Embryonic facial prominence (tissue), 1 donor: Measurements from ENCODE around the gene DMGDH.
"Not testable (repeated sequence)": the region's sequence is repeated elsewhere in the genome, so short reads cannot be mapped to it uniquely, and the experiment has no call there.

Experiments
- DNase-seq: peaks from one replicate; pipeline ENCODE4 v3.0.0-alpha.2; 2016; ENCODE audit errors: extremely low spot score

DMGDH gene

DNA sequence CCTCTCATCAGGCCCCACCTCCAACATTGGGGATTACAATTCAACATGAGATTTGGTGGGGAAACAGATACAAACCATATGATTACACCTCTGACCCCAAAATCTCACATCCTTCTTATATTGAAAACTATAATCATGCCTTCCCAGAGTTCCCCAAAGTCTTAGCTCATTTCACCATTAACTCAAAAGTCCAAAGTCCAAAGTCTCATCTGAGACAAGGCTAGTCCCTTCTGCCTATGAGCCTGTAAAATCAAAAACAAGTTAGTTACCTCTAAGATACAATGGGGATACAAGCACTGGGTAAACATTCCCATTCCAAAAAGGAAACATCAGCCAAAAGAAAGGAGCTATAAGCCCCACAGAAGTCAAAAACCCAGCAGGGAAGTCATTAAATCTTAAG is 57.6 kb downstream of the DMGDH start:
- DNase-seq, result no peak

DNA sequence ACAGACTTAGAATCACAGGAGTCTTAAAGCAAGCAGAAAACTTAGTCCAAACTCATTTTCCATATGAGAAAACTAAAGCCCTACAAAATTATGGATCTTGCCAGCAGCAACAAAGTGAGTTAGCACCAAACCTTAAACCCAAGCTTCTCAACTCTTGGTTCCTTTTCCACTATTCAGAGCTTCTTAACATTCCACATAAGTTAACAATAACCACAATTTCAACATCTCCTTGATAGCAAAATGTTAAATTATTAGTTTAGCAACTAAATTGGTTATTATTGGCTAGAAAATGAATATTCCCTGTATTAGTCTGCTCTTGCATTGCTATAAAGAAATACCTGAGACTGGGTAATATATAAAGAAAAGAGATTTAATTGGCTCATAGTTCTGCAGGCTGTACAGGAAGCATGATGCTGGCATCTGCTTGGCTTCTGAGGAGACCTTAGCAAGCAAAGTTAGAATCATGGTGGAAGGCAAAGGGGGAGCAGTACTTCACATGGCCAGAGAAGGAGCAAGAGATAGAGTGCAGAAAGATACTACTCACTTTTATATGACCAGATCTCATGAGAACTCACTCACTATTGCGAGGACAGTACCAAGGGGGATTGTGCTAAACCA is 58.1 kb downstream of the DMGDH start:
- no peak for DNase-seq

DNA sequence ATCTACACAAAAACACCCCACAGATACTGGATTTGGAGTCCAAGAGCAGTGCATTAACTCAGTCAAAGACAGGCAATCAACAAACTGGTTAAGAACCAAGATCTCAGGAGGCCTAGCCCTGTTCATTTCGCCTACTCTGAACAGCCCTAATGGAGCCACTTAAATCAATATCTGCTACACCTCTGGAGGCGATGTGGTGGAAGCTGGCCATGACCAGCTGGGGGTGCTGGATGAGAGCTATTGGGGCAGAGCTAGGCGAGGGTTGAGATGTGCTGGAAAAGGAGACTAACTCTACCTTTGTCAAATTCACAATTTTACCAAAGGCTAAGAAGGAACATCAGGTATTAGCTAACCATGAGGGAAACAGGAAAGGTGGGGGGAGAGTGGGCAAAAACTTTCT is 61.1 kb downstream of the DMGDH start:
- no peak for DNase-seq

DNA sequence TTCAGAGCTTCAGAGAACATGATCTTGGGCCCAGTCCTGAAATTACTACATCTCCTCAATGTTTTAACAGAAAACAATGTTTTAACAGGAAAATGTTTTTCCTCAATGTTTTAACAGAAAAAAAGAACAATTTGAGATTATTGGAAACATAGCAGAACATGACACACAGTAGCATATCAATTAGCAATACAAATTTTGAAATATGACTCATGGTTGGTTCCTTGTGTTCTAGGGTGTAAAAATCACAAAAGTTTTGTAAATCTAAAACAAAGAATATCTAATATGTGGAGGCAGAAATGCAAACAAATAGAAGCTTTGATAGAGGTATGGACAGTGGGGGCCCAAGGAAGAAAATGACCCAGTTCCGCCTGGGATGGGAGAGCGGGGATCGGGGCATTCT is 61.6 kb downstream of the DMGDH start:
- no peak for DNase-seq

DNA sequence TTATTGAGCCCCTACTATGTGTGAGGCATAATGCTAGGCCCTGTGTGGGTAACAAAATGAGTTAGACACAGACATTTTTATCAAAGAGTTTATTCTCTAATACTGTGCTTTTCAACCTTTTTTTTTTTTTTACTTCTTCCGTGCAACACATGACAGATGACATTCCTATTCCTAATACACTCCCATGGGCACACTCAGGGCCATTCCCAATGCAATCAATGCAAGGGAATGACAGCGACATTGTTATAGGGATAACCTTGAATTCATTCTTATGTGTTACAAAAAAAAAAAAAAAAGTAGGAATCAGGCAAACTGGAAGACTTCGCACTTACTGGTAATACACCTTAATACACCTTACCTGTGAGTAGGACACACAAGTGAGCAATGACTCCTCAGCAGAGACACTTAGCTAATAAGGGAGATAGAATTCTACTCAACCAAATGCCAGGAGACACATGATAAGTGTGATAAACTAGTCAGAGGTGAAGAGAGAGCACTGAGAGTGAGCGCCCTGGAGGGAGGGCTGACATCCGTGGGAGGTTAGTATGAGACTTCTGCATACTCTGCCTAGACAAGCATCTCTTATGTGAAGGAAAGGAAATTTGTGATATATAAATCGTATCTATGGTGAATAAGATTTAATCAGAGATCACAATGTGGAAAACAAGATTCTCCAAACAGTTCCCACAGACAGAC is 63.4 kb downstream of the DMGDH start:
- no peak for DNase-seq

DNA sequence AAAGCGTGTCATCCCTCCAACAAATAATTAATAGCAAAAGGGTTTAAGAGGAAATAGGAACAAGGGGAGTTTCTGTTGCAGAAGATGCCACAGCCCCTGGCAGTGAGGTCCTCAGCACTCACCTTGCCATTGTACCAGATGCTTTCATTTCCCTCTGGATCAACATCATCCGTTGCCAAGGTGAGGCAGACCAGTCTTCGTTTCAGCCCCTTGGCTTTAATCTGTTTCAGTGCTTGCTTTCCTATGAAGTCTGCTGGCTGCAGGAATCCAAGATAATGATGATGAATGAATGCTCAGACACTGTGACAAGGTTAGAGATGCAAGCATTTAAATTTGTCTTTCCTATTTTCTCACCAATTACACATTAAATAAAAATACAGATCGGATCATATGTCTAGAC is 64.3 kb downstream of the DMGDH start:
- DNase-seq, result no peak

DNA sequence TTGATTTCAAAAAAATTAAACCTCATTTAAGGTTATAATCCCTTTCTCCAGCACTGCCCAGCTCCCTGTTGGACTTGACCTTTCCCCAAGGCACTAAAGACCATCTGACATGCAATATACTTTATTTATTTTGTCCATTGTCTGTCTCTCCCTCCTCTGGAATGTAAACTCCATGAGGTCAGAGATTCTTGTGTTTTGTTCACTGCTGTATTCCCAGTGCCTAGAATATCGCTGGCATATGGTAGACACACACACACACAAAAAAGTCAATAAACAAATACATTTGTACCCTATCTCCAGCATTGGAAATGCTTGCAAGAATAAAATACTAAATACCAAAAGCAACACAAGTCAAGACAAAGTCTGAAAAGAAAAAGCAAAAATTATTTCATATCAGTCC is 67.1 kb downstream of the DMGDH start:
- DNase-seq, result no peak

DNA sequence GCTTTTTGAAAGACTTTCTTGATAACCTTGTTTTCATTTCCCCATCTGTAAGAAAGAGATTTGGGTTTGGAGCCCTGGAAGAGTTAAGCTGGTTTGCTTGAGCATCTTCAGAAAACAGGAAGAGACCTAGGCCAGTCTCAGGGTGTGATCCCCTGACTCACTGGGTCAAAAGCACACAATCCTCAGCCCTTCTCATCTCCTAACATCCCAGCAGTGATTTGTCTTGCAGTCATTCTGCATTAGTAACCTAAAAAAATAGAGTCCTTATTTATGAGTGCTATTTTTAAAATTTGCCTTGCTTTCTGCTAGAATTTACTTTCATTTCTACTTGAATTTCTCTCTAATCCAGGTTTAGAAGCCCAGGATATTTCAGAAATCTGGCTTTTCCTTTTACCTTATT is 68.0 kb downstream of the DMGDH start:
- no peak for DNase-seq

DNA sequence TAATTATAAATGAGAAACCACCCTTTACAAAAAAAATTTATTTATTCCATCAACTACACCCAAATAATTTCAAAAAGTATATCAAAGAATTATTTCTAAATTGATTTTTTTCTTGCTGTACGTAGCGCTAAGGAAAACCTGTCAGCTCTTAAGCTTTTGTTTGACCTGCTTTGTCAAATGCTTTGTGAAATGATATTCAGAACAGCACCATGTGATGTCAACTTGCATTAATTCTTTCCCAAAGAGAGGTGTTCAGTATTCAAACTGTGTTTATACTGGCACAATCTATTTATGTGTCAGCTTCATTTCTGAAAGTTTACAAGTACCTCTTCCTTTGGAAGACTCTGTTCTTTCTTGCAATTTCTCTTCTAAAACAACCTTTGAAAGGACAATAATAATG is 72.4 kb downstream of the DMGDH start:
- DNase-seq, result no peak

DNA sequence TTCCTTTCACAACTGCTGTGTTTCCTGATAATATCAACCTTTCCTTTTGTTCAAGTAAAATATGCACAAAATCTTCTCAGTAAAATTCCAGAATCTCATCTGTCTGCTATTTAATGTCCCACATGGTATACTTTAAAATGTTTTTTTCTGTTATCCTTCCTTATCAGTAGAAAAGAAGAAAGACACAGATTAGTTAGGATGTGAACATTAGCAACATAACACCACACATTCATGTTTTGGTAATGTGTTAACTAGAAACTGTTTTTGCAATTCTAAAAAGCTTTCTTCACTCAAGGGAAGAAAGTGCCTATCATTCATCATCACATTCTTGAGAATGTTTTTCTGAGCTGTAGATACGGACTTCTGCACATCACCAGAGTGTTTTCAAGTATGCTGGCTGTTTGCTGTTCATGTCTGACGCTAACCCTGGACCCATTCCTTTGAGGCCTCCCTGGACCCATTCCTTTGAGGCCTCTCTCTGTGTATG is 73.9 kb downstream of the DMGDH start:
- no peak for DNase-seq

DNA sequence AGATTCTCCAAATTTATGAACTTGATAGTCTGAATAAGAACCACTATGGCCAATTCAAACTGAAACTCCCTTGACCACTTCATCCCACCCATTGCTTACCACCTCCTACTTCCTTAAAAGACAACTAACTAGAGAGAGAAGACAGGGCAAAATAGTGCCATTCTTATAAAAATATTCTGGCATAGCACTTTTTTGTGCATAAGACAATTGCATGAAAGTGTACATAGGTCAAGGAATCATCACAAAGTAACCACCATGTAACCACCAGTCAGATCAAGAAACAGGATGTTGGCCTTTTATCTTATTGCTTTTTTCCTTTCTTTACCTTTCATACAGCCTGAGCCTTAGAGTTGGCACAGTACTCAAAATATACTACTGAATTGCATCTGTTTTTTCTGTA is 76.3 kb downstream of the DMGDH start:
- DNase-seq, result no peak

DNA sequence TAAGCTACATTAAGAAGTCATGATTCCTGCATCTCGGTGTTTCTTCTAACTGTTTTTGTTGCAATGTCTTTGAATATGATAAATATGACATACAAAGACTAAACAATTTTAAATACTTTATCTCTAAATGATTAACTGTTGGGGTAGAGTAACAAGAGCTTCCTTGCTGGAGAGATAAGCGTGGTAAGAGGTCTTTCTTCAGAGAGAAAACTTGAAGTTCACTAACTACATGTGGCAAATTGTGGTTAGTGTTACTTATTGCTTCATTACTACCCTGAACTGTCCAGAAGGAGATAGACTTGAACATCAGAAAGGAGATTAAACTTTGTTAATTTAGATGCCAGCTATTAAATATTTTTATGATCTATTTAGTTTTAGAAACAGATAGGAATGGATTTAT is 77.3 kb downstream of the DMGDH start:
- DNase-seq, result no peak

DNA sequence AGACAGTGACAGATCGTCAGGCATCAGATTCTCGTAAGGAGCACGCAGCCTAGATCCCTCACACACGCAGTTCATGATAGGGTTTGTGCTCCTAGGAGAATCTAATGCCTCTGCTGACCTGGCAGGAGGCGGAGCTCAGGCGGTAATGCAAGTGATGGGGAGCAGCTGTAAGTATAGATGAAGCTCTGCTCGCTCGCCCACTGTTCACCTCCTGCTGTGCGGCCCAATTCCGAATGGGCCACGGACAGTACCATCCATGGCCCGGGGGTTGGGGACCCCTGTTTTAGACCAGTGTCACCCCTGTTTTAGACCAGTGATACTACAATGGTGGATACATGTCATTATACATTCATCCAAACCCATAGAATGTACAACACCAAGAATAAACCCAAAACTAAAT is 80.4 kb downstream of the DMGDH start:
- DNase-seq, result no peak

DNA sequence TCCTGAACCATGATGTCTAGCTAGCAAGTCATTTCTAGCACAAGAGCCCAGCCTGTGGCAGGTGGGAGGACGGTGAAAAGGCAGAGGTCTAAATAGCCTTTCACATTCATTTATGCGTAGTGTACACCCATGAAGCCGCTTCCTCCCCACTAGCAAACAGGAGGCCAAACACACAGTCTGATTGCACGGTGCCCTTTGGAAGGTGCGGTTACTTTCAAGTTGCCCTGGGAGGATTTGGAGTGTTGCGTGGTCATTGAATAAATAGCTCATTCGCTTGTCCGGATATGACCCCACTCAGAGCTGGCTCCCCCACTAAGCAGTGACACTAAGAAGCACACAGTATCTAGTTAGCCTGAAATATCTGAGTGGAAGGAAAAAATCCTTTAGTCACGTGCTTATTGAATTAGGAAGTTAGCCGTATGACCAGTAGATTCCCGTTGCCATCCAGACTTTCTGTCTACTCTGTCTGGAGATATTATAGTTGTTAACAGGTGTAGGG is 83.7 kb downstream of the DMGDH start:
- DNase-seq, result no peak

DNA sequence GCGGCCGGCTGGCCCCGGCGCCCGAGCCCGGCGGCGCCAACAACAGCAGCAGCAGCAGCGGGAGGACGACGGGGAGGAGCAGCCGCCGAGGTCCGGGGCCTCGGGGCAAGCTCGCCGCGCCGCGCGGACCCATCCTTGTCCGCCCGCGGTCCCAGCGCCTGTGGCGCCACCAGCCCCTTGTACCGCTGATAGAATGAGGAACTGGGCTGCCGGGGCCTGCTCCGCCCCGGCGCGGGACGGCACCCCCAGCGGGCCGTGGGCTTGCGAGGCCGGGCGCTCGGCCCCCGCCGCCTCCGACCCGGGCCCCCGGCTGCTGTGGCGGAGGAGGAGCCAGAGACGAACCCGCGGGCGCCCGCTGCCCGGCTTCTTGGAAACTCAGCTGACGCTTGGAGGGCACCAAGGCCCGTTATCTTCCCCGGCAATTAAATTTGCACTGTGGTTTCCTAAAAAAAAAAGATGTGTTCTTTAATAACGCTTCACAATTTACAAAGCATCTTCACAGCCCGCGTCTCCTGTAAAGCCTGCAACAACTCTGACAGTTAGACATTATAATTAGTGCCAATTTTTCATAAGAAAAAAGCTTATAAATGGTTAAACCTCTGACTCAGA is 84.3 kb downstream of the DMGDH start, which contains the start of gene ARSB:
Gene ARSB (minus strand): TSS at position 195 of the 609 bp plus-strand sequence. CDS start 62 bp downstream, at position 133.
- DNase-seq, result no peak

DNA sequence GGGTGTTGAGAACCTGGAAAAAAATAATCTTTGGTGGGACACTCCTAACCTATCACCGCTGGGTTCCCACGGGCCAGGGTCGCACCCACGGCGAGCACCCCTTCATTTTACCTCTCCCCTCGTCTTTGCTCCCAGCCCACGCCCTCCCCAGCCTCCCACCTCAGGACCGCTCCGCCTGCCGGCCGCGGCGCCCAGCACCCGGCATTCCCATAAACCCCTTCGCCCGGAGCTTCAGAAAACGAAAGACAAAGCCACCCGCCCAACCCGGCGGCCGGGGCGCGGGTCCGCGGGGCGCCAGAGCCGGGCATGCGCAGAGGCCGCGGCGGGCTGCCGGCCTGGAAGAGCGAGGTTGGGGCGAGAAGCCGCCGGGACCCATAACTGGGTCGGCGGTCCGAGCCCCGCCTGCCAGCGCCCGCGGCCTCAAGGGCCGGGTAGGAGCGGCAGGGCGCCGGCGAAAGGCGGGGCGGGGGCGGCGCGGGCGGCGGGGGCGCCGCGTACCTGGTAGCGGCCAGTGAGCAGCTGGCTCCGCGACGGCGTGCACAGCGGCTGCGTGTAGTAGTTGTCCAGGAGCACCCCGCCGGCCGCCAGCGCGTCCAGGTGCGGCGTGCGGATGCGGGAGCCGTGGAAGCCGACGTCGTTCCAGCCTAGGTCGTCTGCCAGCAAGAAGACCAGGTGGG is 84.9 kb downstream of the DMGDH start:
- peak; percentile 40 for DNase-seq

DNA sequence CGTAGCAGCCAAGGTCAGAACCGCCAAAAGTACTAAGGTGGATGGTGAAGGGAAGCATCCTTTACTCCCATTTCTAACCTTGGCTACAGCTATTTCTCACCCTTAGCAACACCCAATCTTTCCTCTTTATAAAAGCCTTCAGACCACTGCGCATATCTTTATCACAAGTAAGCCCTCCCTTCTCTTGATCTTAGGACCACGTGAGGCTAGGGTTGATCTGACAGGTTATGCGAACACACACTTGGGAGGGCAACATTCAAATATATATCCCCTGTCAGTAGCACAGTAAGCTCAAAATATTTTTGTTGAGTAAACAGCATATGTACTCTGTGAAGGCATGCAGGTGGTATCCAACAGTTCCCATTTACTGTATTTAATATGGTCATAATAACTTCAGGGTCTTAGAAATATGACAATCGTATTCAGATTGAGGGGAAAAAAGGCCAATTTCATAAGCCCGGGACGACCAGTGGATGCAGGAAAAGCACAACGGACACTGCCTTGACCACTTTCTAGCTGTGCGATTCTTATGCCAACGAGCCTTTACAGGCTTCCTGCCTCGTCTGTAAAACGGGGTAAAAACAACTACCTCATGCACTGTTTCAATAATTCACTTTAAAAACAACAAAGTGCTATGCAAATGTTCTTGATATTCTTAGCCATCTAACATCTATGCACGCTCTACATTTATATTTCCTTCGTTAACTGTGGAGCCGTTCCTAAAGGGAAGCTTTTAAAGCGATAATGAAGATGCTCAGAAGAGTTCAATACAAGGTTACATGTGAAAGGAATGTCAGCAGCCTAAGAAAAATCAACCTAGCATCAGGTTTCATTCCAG is 85.7 kb downstream of the DMGDH start:
- peak; percentile 14 for DNase-seq

DNA sequence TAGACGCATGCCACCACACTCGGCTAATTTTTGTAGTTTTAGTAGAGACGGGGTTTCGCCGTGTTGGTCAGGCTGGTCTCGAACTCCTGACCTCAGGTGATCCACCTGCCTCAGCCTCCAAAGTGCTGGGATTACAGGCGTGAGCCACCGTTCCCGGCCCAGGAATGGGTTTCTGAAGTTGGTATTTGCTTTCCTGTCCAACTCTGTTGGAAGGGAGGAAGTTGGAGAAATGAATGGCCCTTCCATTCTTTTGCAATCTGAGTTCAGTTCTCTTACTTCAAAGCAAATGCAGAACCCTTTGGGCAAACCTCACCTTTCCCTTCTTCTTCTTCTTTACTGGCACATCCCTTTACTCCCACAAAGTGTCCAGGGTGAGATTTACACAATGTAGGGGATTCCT is 86.3 kb downstream of the DMGDH start:
- DNase-seq, result not testable (repeated sequence)

DNA sequence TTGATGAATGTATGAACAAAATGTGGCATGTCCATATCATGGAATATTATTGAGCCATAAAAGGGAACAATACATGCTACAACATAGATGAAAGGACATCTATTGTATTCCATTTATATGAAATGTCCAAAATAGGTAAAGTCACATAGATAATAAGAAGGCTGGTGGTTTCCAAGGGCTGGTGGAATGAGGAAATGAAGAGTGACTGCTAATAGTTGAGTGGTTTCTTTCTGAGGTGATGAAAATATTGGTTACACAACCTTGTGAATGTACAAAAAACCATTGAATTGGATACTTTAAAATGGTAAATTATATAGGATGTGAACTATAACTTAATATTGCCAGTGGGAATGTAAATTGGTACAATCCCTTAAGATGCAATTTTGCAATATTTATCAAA is 89.6 kb downstream of the DMGDH start:
- no peak for DNase-seq

DNA sequence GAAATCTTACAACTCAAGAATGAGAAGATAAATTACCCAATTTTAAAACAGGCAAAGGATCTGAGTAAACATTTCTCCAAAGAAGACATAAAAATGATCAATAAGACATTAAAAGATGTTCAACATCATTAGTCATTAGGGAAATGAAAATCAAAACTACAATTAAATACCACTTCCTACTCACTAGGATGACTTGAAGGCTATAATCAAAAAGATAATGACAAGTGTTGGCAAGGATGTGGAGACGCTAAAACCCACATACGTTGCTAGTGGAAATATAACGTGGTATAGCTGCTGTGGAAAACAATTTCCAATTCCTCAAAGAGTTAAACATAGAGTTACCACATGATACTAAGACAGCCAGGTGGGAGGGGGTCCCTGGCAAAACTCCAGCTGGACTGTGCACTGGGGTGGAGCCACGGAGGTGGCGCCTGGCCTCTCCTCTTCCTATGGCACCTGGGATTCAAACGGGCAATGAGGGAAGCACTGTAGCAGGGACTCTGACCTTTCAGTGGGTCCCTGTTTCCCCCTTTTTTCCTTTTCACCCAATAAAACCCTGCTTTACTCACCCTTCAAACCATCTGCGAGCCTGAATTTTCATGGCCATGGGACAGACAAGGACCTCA is 90.2 kb downstream of the DMGDH start:
- no peak for DNase-seq

DNA sequence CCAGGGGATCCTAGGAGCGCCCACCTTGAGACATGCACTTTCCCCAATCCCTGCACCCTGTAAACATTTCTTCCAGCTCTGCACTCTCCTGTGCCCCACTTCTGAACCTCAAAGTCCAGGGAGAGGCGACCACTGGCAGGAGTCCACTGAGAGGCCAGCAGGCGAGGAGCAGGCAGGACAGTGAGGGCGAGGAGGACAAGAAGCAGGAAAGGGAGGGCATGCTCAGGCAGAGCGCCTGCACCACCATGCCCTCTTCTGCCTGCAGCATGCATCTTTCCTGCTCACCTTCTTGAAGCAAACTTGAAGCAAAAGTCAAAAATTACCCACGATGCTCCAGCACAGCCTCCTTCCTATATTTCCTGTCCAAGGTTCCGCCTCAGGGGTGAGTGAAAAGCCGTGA is 94.4 kb downstream of the DMGDH start:
- no peak for DNase-seq
